RWPE2 (cell line): ENCODE data around the gene COL4A3.

Source experiments
- ATAC-seq: fragments of 200-7000 bp; cut with Tn5 transposase; 3 replicates; pipeline ENCODE4 v1.9.1; 2021; ENCODE audit warnings: low read depth
- DNase-seq: peaks from one replicate; pipeline ENCODE4 v3.0.0-alpha.2; 2020; ENCODE audit warnings: low spot score
- H3K27ac ChIP-seq: fragments of 450-650 bp; 2 replicates; pipeline ENCODE4 v1.5.1; 2017; ENCODE audit warnings: mild to moderate bottlenecking; ENCODE audit not compliant: poor library complexity, severe bottlenecking
- H3K27me3 ChIP-seq: fragments of 250-450 bp; sonication (Bioruptor Pico); 2 replicates; pipeline ENCODE4 v1.5.1; 2021; ENCODE audit warnings: mild to moderate bottlenecking, moderate library complexity; ENCODE audit not compliant: insufficient read depth, poor library complexity, severe bottlenecking
- H3K36me3 ChIP-seq: fragments of 250-450 bp; sonication (Bioruptor Pico); 2 replicates; pipeline ENCODE4 v1.5.1; 2020; ENCODE audit warnings: low read depth, mild to moderate bottlenecking, moderate library complexity
- H3K4me1 ChIP-seq: fragments of 250-450 bp; sonication (Bioruptor Pico); 2 replicates; pipeline ENCODE4 v1.5.1; 2021; ENCODE audit warnings: mild to moderate bottlenecking, moderate library complexity; ENCODE audit not compliant: insufficient read depth, poor library complexity, severe bottlenecking
- H3K4me3 ChIP-seq: fragments of 250-450 bp; sonication (Bioruptor Pico); 2 replicates; pipeline ENCODE4 v1.5.1; 2021; ENCODE audit warnings: mild to moderate bottlenecking, moderate library complexity; ENCODE audit not compliant: severe bottlenecking
- H3K9me3 ChIP-seq: fragments of 250-450 bp; sonication (Bioruptor Pico); 2 replicates; pipeline ENCODE4 v1.5.1; 2021; ENCODE audit warnings: mild to moderate bottlenecking, moderate library complexity; ENCODE audit not compliant: severe bottlenecking
- CTCF ChIP-seq: fragments of 450-650 bp; IDR thresholded peaks from one replicate; pipeline ENCODE4 v1.5.1; 2017; ENCODE audit warnings: mild to moderate bottlenecking, moderate library complexity; ENCODE audit not compliant: poor library complexity, severe bottlenecking

COL4A3 gene

DNA sequence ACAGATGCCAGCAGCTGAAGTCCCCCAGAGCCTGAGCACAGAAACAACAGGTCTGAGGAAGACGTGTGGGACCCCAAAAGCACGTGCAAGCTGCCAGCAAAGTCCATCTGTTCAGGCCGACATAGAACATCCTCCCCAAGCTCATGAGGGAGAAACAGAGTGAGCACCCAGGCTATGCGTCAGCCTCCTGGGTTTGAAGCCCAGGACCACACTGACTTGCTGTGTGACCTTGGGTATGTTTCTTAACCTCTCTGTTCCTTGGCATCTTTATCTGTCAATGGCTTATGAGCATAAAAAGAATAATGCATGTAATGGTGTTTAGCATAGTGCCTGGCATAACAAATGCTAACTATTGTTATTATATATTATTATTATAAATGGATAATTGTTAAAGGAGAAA is 40.7 kb upstream of the COL4A3 start:
- DNase-seq (no peak), ATAC-seq (no peak)
- TF ChIP-seq CTCF: no peak
- Histone ChIP-seq H3K36me3 (no peaks in the 10 kb centered on the region), H3K9me3 (no peaks in the 10 kb centered on the region), H3K4me3 (no peak overlapping the region), H3K27ac (no peak overlapping the region), H3K4me1 (no peaks in the 10 kb centered on the region), H3K27me3 (no peaks in the 10 kb centered on the region)

DNA sequence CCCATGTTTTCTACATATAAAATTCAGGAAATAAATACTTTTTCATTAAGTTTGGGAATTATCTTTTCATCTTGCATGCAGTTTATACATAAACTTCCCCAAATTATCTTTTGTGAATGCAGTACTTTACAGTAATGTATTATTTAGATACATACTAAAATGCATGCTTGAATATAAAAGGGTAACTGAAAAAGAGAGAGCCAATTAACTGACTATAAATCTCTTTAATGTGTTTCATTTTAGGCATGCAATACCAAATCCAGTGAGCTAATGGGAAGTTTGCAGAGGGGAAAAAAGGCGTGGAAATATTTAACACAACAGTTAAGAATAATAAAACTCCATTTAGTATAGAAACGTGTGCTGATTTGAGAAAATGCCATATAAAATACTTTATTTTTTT is 39.6 kb upstream of the COL4A3 start:
- no peak for TF ChIP-seq CTCF
- Histone ChIP-seq H3K27ac (no peak overlapping the region), H3K9me3 (no peaks in the 10 kb centered on the region), H3K4me1 (no peaks in the 10 kb centered on the region), H3K36me3 (no peaks in the 10 kb centered on the region), H3K27me3 (no peaks in the 10 kb centered on the region), H3K4me3 (no peak overlapping the region)
- no peak for ATAC-seq
- DNase-seq: no peak

GRCh38 chr2:227125506-227125905 is 38.9 kb upstream of the COL4A3 start:
- peak; percentile 25 for TF ChIP-seq CTCF
- no peaks in the 10 kb centered on the region for H3K36me3 ChIP-seq
- H3K27ac ChIP-seq: no peak overlapping the region
- DNase-seq: no peak
- no peak overlapping the region for H3K4me3 ChIP-seq
- H3K27me3 ChIP-seq: no peaks in the 10 kb centered on the region
- H3K4me1 ChIP-seq: no peaks in the 10 kb centered on the region
- no peaks in the 10 kb centered on the region for H3K9me3 ChIP-seq
- no peak for ATAC-seq

DNA sequence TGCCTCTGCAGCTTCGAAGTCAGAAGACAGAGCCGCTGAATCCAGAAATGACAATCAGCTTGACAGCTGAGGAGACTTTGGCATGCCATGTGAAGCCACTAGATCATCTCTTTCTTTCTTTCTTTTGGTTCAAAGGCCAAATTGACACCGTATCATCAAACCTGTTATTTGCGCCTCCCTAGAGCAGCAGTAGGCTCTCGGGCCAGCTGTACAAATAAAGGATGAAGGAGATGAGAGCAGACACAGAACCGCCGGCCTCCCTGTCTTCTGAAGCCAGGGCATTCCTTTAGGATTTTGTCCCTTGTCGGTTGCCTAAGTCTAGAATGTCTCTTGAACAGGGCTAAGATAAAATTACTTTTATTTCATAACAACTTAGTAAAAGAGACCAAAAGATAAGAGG is 37.2 kb upstream of the COL4A3 start:
- H3K27me3 ChIP-seq: no peaks in the 10 kb centered on the region
- no peak for DNase-seq
- H3K4me3 ChIP-seq: no peak overlapping the region
- H3K36me3 ChIP-seq: no peaks in the 10 kb centered on the region
- no peak overlapping the region for H3K27ac ChIP-seq
- ATAC-seq: no peak
- H3K4me1 ChIP-seq: no peaks in the 10 kb centered on the region
- H3K9me3 ChIP-seq: no peaks in the 10 kb centered on the region
- TF ChIP-seq CTCF: no peak

DNA sequence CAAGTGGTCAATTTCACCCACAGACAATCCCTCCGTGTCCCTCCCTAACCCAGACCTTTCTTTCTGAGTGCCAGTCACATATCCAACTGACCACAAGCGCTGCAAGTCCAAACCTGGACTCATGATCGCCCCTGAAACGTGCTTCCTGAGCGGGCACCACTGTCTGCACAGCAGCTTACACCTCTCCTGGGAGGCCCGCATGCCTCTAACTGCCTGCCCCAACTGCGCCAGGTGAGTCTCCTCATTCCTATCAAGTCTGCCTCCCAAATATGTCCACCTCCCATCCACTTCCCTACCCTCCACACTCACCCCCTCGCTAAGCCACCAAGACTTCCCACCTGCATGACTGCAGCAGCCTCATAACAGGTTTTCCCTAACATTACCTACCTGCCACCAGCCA is 33.8 kb upstream of the COL4A3 start:
- no peaks in the 10 kb centered on the region for H3K27me3 ChIP-seq
- H3K4me3 ChIP-seq: no peak overlapping the region
- ATAC-seq: no peak
- no peak overlapping the region for H3K27ac ChIP-seq
- H3K36me3 ChIP-seq: no peaks in the 10 kb centered on the region
- H3K4me1 ChIP-seq: no peaks in the 10 kb centered on the region
- no peak for TF ChIP-seq CTCF
- H3K9me3 ChIP-seq: no peaks in the 10 kb centered on the region
- DNase-seq: no peak
